IgD-negative memory B cell (primary cell): ENCODE measurements around the gene GABBR1. TPM values are rescaled to one million over a fixed set of nuclear protein-coding genes. Genes with fewer than 3 reads are reported as not detected.

Source experiments
- polyA plus RNA-seq: library from polyadenylated mRNA; unstranded; fragments of 300-500 nt; fragmentation: Illumina TruSeq; gene quantifications from one replicate; pipeline ENCODE4 v1.2.3, GENCODE V29; 2021

The GABBR1 gene
- polyA plus RNA-seq, 1 donor from 2014 or later, result 6.8 TPM

Other genes with a start within 250 kb of the GABBR1 start
- not detected for gene OR12D2, start 237.6 kb downstream of the GABBR1 start, polyA plus RNA-seq
- gene OR12D1, start 218.3 kb downstream of the GABBR1 start, polyA plus RNA-seq, result not detected
- gene OR10C1, start 193.9 kb downstream of the GABBR1 start, polyA plus RNA-seq, result not detected
- gene OR11A1, start 176.1 kb downstream of the GABBR1 start, polyA plus RNA-seq, result not detected
- not detected for gene OR2H1, start 176.0 kb downstream of the GABBR1 start, polyA plus RNA-seq
- not detected for gene MAS1L, start 145.2 kb downstream of the GABBR1 start, polyA plus RNA-seq
- gene UBD, start 73.5 kb downstream of the GABBR1 start, polyA plus RNA-seq, result not detected
- gene OR2H2, start 48.1 kb downstream of the GABBR1 start, polyA plus RNA-seq, result not detected
- gene MOG, start 23.9 kb upstream of the GABBR1 start, polyA plus RNA-seq, result not detected
- 1.3 TPM for gene ZFP57, start 48.0 kb upstream of the GABBR1 start, polyA plus RNA-seq
- gene HLA-F, start 90.3 kb upstream of the GABBR1 start, polyA plus RNA-seq, result 393 TPM
- 3.5 TPM for gene HLA-G, start 194.6 kb upstream of the GABBR1 start, polyA plus RNA-seq